GM12878 (cell line): ENCODE results near the gene UNC80. TPM values are rescaled to one million over a fixed set of nuclear protein-coding genes. Genes with fewer than 3 reads are reported as not detected.

Experiments used
- ATAC-seq: fragments of 200-7000 bp; cut with Tn5 transposase; 3 replicates; pipeline ENCODE4 v1.9.1; 2020; ENCODE audit warnings: mild to moderate bottlenecking, moderate library complexity
- BruUV-seq: library from RNA; stranded (reverse); fragments of 400-500 nt; replicated peaks from 2 replicates; lab custom pipeline; 2021; lab: Mats Ljungman, UMichigan
- CTCF ChIA-PET: fragments of 300-600 bp; sonication (Branson Sonifier 250); formaldehyde crosslinking; extraction: SDS; loops from one replicate; lab custom pipeline; 2021; ENCODE audit warnings: inconsistent platforms; lab: Yijun Ruan, JAX
- POLR2A ChIA-PET: fragments of 350-600 bp; formaldehyde crosslinking; extraction: SDS; loops from one replicate; lab custom pipeline; 2021; ENCODE audit warnings: inconsistent platforms; lab: Charles Lee
- RAD21 ChIA-PET: fragments of 300-600 bp; sonication (Branson Sonifier 250); formaldehyde crosslinking; loops from one replicate; lab custom pipeline; 2023; ENCODE audit warnings: antibody characterized with exemption; ENCODE audit not compliant: unreplicated experiment; lab: Charles Lee
- SMC1A ChIA-PET: fragments of 300-600 bp; sonication (Branson Sonifier 250); formaldehyde crosslinking; loops from one replicate; lab custom pipeline; 2023; ENCODE audit not compliant: unreplicated experiment, uncharacterized antibody; lab: Charles Lee
- DNase-seq: peaks from one replicate; pipeline ENCODE4 v3.0.0-alpha.2; 2011; ENCODE audit warnings: low read depth, low spot score
- FAIRE-seq: peaks from 3 replicates; lab custom pipeline; 2011; peaks lifted over from hg19 to GRCh38; lab: Jason Lieb, UNC
- H2AFZ ChIP-seq: 2 replicates; pipeline ENCODE4 v1.6.0; 2011; ENCODE audit warnings: low read depth, low read length, control low read depth; ENCODE audit not compliant: control insufficient read depth
- H3K27ac ChIP-seq: 2 replicates; pipeline ENCODE4 v1.5.1; 2011; ENCODE audit warnings: control low read depth; ENCODE audit not compliant: control insufficient read depth, insufficient read depth
- H3K27me3 ChIP-seq, 2 experiments: replicated peaks in 1 of 2; 2 replicates each; pipeline versions ENCODE4 v1.6.0 to v1.6.1; 2011; ENCODE audit warnings: low read length in 1 of 2; ENCODE audit not compliant: control insufficient read depth in 2 of 2, insufficient read depth in 2 of 2
- H3K36me3 ChIP-seq, 2 experiments: 2 replicates each; pipeline ENCODE4 v1.5.1; 2011; ENCODE audit warnings: low read length in 1 of 2; ENCODE audit not compliant: control insufficient read depth in 2 of 2, insufficient read depth in 2 of 2
- H3K4me1 ChIP-seq: 2 replicates; pipeline ENCODE4 v1.6.1; 2011; ENCODE audit warnings: mild to moderate bottlenecking, low read length, moderate library complexity, mixed read lengths; ENCODE audit not compliant: control insufficient read depth, insufficient read depth
- H3K4me2 ChIP-seq: 2 replicates; pipeline ENCODE4 v1.6.0; 2011; ENCODE audit warnings: control low read depth; ENCODE audit not compliant: control insufficient read depth, insufficient read depth
- H3K4me3 ChIP-seq: fragments of 200-600 bp; sonication (generic); 2 replicates; pipeline ENCODE4 v1.5.1; 2016
- H3K79me2 ChIP-seq: 2 replicates; pipeline ENCODE4 v1.6.0; 2011; ENCODE audit warnings: low read length; ENCODE audit not compliant: control insufficient read depth, insufficient read depth
- H3K9ac ChIP-seq: 2 replicates; pipeline ENCODE4 v1.8.0; 2011; ENCODE audit warnings: low read length, control low read depth, mixed read lengths; ENCODE audit not compliant: control insufficient read depth, insufficient read depth
- H3K9me3 ChIP-seq: replicated peaks from 3 replicates; pipeline ENCODE4 v1.5.1; 2011; ENCODE audit warnings: mild to moderate bottlenecking, low read length; ENCODE audit not compliant: control insufficient read depth, insufficient read depth
- H4K20me1 ChIP-seq: 2 replicates; pipeline ENCODE4 v1.6.0; 2011; ENCODE audit not compliant: control insufficient read depth, insufficient read depth
- BACH1 ChIP-seq: fragments of 450-650 bp; IDR thresholded peaks from 2 replicates; pipeline ENCODE4 v1.6.1; 2017; ENCODE audit warnings: mild to moderate bottlenecking, borderline replicate concordance
- E2F8 ChIP-seq: fragments of 450-650 bp; IDR thresholded peaks from 2 replicates; pipeline ENCODE4 v1.6.1; 2018; ENCODE audit warnings: mild to moderate bottlenecking, low read depth, moderate library complexity; ENCODE audit not compliant: partially characterized antibody
- HSF1 ChIP-seq: fragments of 150-350 bp; IDR thresholded peaks from 2 replicates; pipeline ENCODE4 v1.6.1; 2014; ENCODE audit warnings: mild to moderate bottlenecking, low read depth, low read length
- NR2C1 ChIP-seq: fragments of 450-650 bp; IDR thresholded peaks from 2 replicates; pipeline ENCODE4 v1.6.1; 2017; ENCODE audit warnings: antibody characterized with exemption, mild to moderate bottlenecking, moderate library complexity
- RAD51 ChIP-seq: fragments of 450-650 bp; IDR thresholded peaks from 2 replicates; pipeline ENCODE4 v1.6.1; 2016; ENCODE audit warnings: moderate library complexity, mild to moderate bottlenecking, inconsistent platforms
- ZBTB11 ChIP-seq: fragments of 450-650 bp; formaldehyde crosslinking; IDR thresholded peaks from 2 replicates; pipeline ENCODE4 v1.5.0; 2022; ENCODE audit warnings: mild to moderate bottlenecking, missing genetic modification characterization
- ZBTB40 ChIP-seq: fragments of 450-650 bp; IDR thresholded peaks from 2 replicates; pipeline ENCODE4 v1.6.1; 2016; ENCODE audit warnings: mild to moderate bottlenecking, moderate library complexity, borderline replicate concordance
- WGBS: methylation state at CpG from one replicate; pipeline ENCODE4 v1.1.6; 2016; ENCODE audit warnings: low lambda C conversion rate; ENCODE audit not compliant: insufficient replicate concordance, insufficient coverage; ENCODE audit errors: missing lambda C conversion rate; 5-methylcytosine and 5-hydroxymethylcytosine counted together
- in situ Hi-C: fragments of 300-500 bp; cut with MboI; formaldehyde crosslinking; loops from 9 replicates; pipeline ENCODE4 v1.14.3; 2018; ENCODE audit warnings: mixed read lengths
- intact Hi-C: fragments of 100-400 bp; cut with micrococcal nuclease; formaldehyde crosslinking; loops from one replicate; pipeline ENCODE4 v1.14.2; 2022; ENCODE audit not compliant: unreplicated experiment
- polyA plus RNA-seq, 11 experiments: library from polyadenylated mRNA; depleted of rRNA in 4 of 11; unstranded in 6 of 11; stranded (reverse) in 5 of 11; fragments of >200 nt; fragmentation: Nextera tagmentation in 4 of 11; fragmentation: Illumina TruSeq in 1 of 11; extraction: Ambion mirVana in 4 of 11; extraction: Trizol in 1 of 11; gene quantifications; 1 replicate in 1 of 11; 2 replicates in 10 of 11; pipeline versions ENCODE4 v1.2.1 to v1.2.3, GENCODE V29; 2011 to 2016; ENCODE audit warnings: inconsistent platforms in 2 of 11, missing spikeins in 2 of 11, low read depth in 1 of 11
- total RNA-seq, 4 experiments: library from RNA; depleted of rRNA in 3 of 4; stranded (reverse); fragments of >200 nt in 3 of 4; fragmentation: Illumina TruSeq in 1 of 4; extraction: Trizol in 1 of 4; gene quantifications; 2 replicates each; pipeline versions ENCODE4 v1.2.1 to v1.2.3, GENCODE V29; 2013 to 2021

UNC80 gene
- total and polyA plus RNA-seq, 10 of the 15 experiments (the other 5 are each of a cell fraction or from before 2014, with no cell fraction given), result not detected

- ChIA-PET SMC1A (interaction anchor here (0.8 kb wide), 2 partner anchors 18 to 21 kb away, joined by 3 read pairs; no protein-coding TSS in a partner anchor), POLR2A (no interaction called here), RAD21 (no interaction called here), CTCF (interaction anchor here (0.7 kb wide), 1 partner anchor 69 kb away, joined by 3 read pairs; no protein-coding TSS in a partner anchor)
- ATAC-seq (no peak), DNase-seq (no peak), FAIRE-seq (no peak)
- H3K36me3 ChIP-seq, result no peaks in the 10 kb centered on the region
- no peaks in the 10 kb centered on the region for H4K20me1 ChIP-seq
- no peaks in the 10 kb centered on the region for H3K9me3 ChIP-seq
- H3K4me1 ChIP-seq, result no peaks in the 10 kb centered on the region
- H3K79me2 ChIP-seq, result no peaks in the 10 kb centered on the region
- in situ Hi-C loops, result no loop called here
- no peak overlapping the region for H3K4me3 ChIP-seq
- H2AFZ ChIP-seq, result no peak overlapping the region
- H3K9ac ChIP-seq, result no peak overlapping the region
- BruUV-seq, result no TSS peak
- H3K27me3 ChIP-seq, result no peaks in the 10 kb centered on the region
- TF ChIP-seq BACH1, result no peak
- TF ChIP-seq E2F8, result no peak
- TF ChIP-seq NR2C1, result no peak
- TF ChIP-seq ZBTB11 (CRISPR knock-in tag), result no peak
- TF ChIP-seq RAD51, result no peak
- TF ChIP-seq ZBTB40, result no peak
- no peak for TF ChIP-seq HSF1
- intact Hi-C loops, result no loop called here
- H3K27ac ChIP-seq, result no peak overlapping the region
- H3K4me2 ChIP-seq, result no peak overlapping the region
- 19% methylated on average over 2 of the region's 2 CpGs for WGBS
These were observed 44.6 kb upstream of the UNC80 start for GRCh38 chr2:209727077-209727476.
